Spleen (tissue), 7 donors: ENCODE data around the gene CATSPER3.

ENCODE experiments used
- POLR2A ChIP-seq, 3 donors: fragments of 450-650 bp; IDR thresholded peaks; one replicate each; pipeline ENCODE4 v1.5.1; 2017; ENCODE audit warnings: antibody characterized with exemption in 3 of 3, mild to moderate bottlenecking in 1 of 3
- TF ChIP-seq, protein P1 (sequence below), 11 experiments: fragments of 200-600 bp in 7 of 11; fragments of 450-650 bp in 4 of 11; sonication (generic) in 4 of 11; IDR thresholded peaks in 8 of 11; conservative IDR thresholded peaks in 3 of 11; 1 replicate in 7 of 11; 2 replicates in 4 of 11; pipeline versions ENCODE4 v1.4.0 to v1.8.0; 2016 to 2021; ENCODE audit warnings: antibody characterized with exemption in 11 of 11, inconsistent platforms in 4 of 11, mild to moderate bottlenecking in 1 of 11
- donor health status: DM: no; HTN: no; CAD: no; lungs with moderate emphysema.
- donor health status: DM: no; HTN: no; CAD: no.
- donor health status: DM: no; HTN: no; CAD: no.

GRCh38 chr5:135008981-135009735, 41.5 kb downstream of the CATSPER3 start:
- TF ChIP-seq, protein P1, sequence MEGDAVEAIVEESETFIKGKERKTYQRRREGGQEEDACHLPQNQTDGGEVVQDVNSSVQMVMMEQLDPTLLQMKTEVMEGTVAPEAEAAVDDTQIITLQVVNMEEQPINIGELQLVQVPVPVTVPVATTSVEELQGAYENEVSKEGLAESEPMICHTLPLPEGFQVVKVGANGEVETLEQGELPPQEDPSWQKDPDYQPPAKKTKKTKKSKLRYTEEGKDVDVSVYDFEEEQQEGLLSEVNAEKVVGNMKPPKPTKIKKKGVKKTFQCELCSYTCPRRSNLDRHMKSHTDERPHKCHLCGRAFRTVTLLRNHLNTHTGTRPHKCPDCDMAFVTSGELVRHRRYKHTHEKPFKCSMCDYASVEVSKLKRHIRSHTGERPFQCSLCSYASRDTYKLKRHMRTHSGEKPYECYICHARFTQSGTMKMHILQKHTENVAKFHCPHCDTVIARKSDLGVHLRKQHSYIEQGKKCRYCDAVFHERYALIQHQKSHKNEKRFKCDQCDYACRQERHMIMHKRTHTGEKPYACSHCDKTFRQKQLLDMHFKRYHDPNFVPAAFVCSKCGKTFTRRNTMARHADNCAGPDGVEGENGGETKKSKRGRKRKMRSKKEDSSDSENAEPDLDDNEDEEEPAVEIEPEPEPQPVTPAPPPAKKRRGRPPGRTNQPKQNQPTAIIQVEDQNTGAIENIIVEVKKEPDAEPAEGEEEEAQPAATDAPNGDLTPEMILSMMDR (IDR thresholded peaks at IDR 0.05 in 8 of 11, conservative IDR thresholded peaks at IDR 0.05 in 3 of 11) = no peak
- no peak for TF ChIP-seq POLR2A (IDR thresholded peaks at IDR 0.05)
